ENCODE data around the gene FBXW12.

GRCh38 chr3:48423883-48424695, 52.1 kb downstream of the FBXW12 start:
- TF ChIP-seq SPI1 (IDR thresholded peaks at IDR 0.05; ENCODE audit: borderline replicate concordance, low read depth) (no peak), CTCF (IDR thresholded peaks at IDR 0.05; ENCODE audit: insufficient read depth, low read length) (no peak), POLR2AphosphoS5 (IDR thresholded peaks at IDR 0.05; ENCODE audit: low read depth) (no peak), REST (IDR thresholded peaks at IDR 0.05; ENCODE audit: insufficient replicate concordance, low read depth) (no peak), GABPA (IDR thresholded peaks at IDR 0.05; ENCODE audit: low read depth) (no peak)

Measured in HL-60 (cell line).